ENCODE results near the gene MYBPC2. TPM values are rescaled to one million over a fixed set of nuclear protein-coding genes. Genes with fewer than 3 reads are reported as not detected.

The MYBPC2 gene
- polyA plus RNA-seq, 3 donors from 2014 or later: not detected

- H3K4me3 Mint-ChIP-seq: no peak overlapping the region
- no peaks in the 10 kb centered on the region for H3K4me1 Mint-ChIP-seq
- H3K27me3 Mint-ChIP-seq (ENCODE audit: low read depth in 3 of 3): peaks cover 5 to 12% (median 5%) of the 10 kb centered on the region in 3 donors
- no peak overlapping the region for H3K27ac Mint-ChIP-seq
- DNase-seq: no peak
- H3K36me3 Mint-ChIP-seq: no peaks in the 10 kb centered on the region
- H3K9me3 Mint-ChIP-seq: no peaks in the 10 kb centered on the region
Observed at GRCh38 chr19:50447053-50447452, 14.4 kb downstream of the MYBPC2 start.

- Mint-ChIP-seq H3K36me3 (no peaks in the 10 kb centered on the region), H3K9me3 (no peaks in the 10 kb centered on the region), H3K4me3 (no peak overlapping the region), H3K27ac (no peak overlapping the region), H3K27me3 (ENCODE audit: low read depth in 3 of 3) (peaks cover 5 to 15% (median 5%) of the 10 kb centered on the region in 3 donors), H3K4me1 (no peaks in the 10 kb centered on the region)
- DNase-seq: no peak
Observed at GRCh38 chr19:50447750-50448149, 15.1 kb downstream of the MYBPC2 start.

- Mint-ChIP-seq H3K4me3 (no peak overlapping the region), H3K27ac (no peak overlapping the region), H3K27me3 (ENCODE audit: low read depth in 3 of 3) (peaks cover 5 to 15% (median 5%) of the 10 kb centered on the region in 3 donors), H3K36me3 (no peaks in the 10 kb centered on the region), H3K9me3 (no peaks in the 10 kb centered on the region), H3K4me1 (no peaks in the 10 kb centered on the region)
- DNase-seq: no peak
Observed at GRCh38 chr19:50449236-50449899, 16.7 kb downstream of the MYBPC2 start.

GRCh38 chr19:50450369-50451222, 17.9 kb downstream of the MYBPC2 start:
- Mint-ChIP-seq H3K27ac (no peak overlapping the region), H3K36me3 (no peaks in the 10 kb centered on the region), H3K27me3 (ENCODE audit: low read depth in 3 of 3) (peaks cover 5 to 13% (median 7%) of the 10 kb centered on the region in 3 donors), H3K4me3 (no peak overlapping the region), H3K9me3 (no peaks in the 10 kb centered on the region), H3K4me1 (no peaks in the 10 kb centered on the region)
- DNase-seq: no peak

- no peaks in the 10 kb centered on the region for H3K9me3 Mint-ChIP-seq
- no peaks in the 10 kb centered on the region for H3K4me1 Mint-ChIP-seq
- no peak overlapping the region for H3K27ac Mint-ChIP-seq
- DNase-seq: no peak
- H3K4me3 Mint-ChIP-seq: no peak overlapping the region
- no peaks in the 10 kb centered on the region for H3K36me3 Mint-ChIP-seq
- peaks cover 5 to 13% (median 9%) of the 10 kb centered on the region in 3 donors for H3K27me3 Mint-ChIP-seq (ENCODE audit: low read depth in 3 of 3)
Observed at GRCh38 chr19:50451223-50451534, 18.5 kb downstream of the MYBPC2 start.

- no peaks in the 10 kb centered on the region for H3K9me3 Mint-ChIP-seq
- no peak overlapping the region for H3K27ac Mint-ChIP-seq
- H3K36me3 Mint-ChIP-seq: no peaks in the 10 kb centered on the region
- no peak for DNase-seq
- H3K4me3 Mint-ChIP-seq: no peak overlapping the region
- H3K4me1 Mint-ChIP-seq: no peaks in the 10 kb centered on the region
- peaks cover 4 to 13% (median 8%) of the 10 kb centered on the region in 3 donors for H3K27me3 Mint-ChIP-seq (ENCODE audit: low read depth in 3 of 3)
Observed at GRCh38 chr19:50453243-50453642, 20.6 kb downstream of the MYBPC2 start.

GRCh38 chr19:50455992-50456391, 23.3 kb downstream of the MYBPC2 start:
- Mint-ChIP-seq H3K9me3 (no peaks in the 10 kb centered on the region), H3K27ac (no peak overlapping the region), H3K27me3 (ENCODE audit: low read depth in 3 of 3) (peaks cover 0 to 11% (median 9%) of the 10 kb centered on the region in 3 donors), H3K4me3 (no peak overlapping the region), H3K36me3 (no peaks in the 10 kb centered on the region), H3K4me1 (no peaks in the 10 kb centered on the region)
- no peak for DNase-seq

- H3K36me3 Mint-ChIP-seq: no peaks in the 10 kb centered on the region
- no peak overlapping the region for H3K27ac Mint-ChIP-seq
- no peaks in the 10 kb centered on the region for H3K4me1 Mint-ChIP-seq
- H3K4me3 Mint-ChIP-seq: no peak overlapping the region
- H3K9me3 Mint-ChIP-seq: no peaks in the 10 kb centered on the region
- DNase-seq: no peak
- peaks cover 0 to 11% (median 7%) of the 10 kb centered on the region in 3 donors for H3K27me3 Mint-ChIP-seq (ENCODE audit: low read depth in 3 of 3)
Observed at GRCh38 chr19:50457300-50457699, 24.6 kb downstream of the MYBPC2 start.

GRCh38 chr19:50458396-50459066, 25.8 kb downstream of the MYBPC2 start:
- Mint-ChIP-seq H3K4me3 (no peak overlapping the region), H3K27ac (no peak overlapping the region), H3K36me3 (no peaks in the 10 kb centered on the region), H3K9me3 (no peaks in the 10 kb centered on the region), H3K4me1 (no peaks in the 10 kb centered on the region), H3K27me3 (ENCODE audit: low read depth in 3 of 3) (peaks cover 0 to 11% (median 10%) of the 10 kb centered on the region in 3 donors)
- no peak for DNase-seq

GRCh38 chr19:50459067-50459456, 26.4 kb downstream of the MYBPC2 start:
- Mint-ChIP-seq H3K4me1 (no peaks in the 10 kb centered on the region), H3K27me3 (ENCODE audit: low read depth in 3 of 3) (peaks cover 0 to 11% (median 10%) of the 10 kb centered on the region in 3 donors), H3K27ac (no peak overlapping the region), H3K4me3 (no peak overlapping the region), H3K36me3 (no peaks in the 10 kb centered on the region), H3K9me3 (no peaks in the 10 kb centered on the region)
- no peak for DNase-seq

GRCh38 chr19:50459638-50460037, 26.9 kb downstream of the MYBPC2 start:
- Mint-ChIP-seq H3K27me3 (ENCODE audit: low read depth in 3 of 3) (peaks cover 0 to 11% (median 9%) of the 10 kb centered on the region in 3 donors), H3K4me3 (no peak overlapping the region), H3K36me3 (no peaks in the 10 kb centered on the region), H3K27ac (no peak overlapping the region), H3K4me1 (no peaks in the 10 kb centered on the region), H3K9me3 (no peaks in the 10 kb centered on the region)
- DNase-seq: no peak

- no peaks in the 10 kb centered on the region for H3K4me1 Mint-ChIP-seq
- no peak overlapping the region for H3K27ac Mint-ChIP-seq
- DNase-seq: no peak
- H3K36me3 Mint-ChIP-seq: no peaks in the 10 kb centered on the region
- H3K27me3 Mint-ChIP-seq (ENCODE audit: low read depth in 3 of 3): peaks cover 0 to 9% (median 8%) of the 10 kb centered on the region in 3 donors
- no peak overlapping the region for H3K4me3 Mint-ChIP-seq
- H3K9me3 Mint-ChIP-seq: no peaks in the 10 kb centered on the region
Observed at GRCh38 chr19:50460161-50460765, 27.6 kb downstream of the MYBPC2 start.

- H3K4me3 Mint-ChIP-seq: no peak overlapping the region
- peak; percentile 37 to 48 (median 47) for DNase-seq
- H3K27me3 Mint-ChIP-seq (ENCODE audit: low read depth in 3 of 3): peaks cover 0 to 7% (median 5%) of the 10 kb centered on the region in 3 donors
- no peaks in the 10 kb centered on the region for H3K4me1 Mint-ChIP-seq
- H3K9me3 Mint-ChIP-seq: no peaks in the 10 kb centered on the region
- no peaks in the 10 kb centered on the region for H3K36me3 Mint-ChIP-seq
- H3K27ac Mint-ChIP-seq: peak overlapping the region in 1 of 6 donors; percentile 35
Observed at GRCh38 chr19:50461066-50461875, 28.6 kb downstream of the MYBPC2 start.
